ENCODE results near the gene PARP6. TPM values are rescaled to one million over a fixed set of nuclear protein-coding genes. Genes with fewer than 3 reads are reported as not detected.

Gene PARP6
- total RNA-seq, 1 experiment from 2014 or later = 65.9 TPM

DNA sequence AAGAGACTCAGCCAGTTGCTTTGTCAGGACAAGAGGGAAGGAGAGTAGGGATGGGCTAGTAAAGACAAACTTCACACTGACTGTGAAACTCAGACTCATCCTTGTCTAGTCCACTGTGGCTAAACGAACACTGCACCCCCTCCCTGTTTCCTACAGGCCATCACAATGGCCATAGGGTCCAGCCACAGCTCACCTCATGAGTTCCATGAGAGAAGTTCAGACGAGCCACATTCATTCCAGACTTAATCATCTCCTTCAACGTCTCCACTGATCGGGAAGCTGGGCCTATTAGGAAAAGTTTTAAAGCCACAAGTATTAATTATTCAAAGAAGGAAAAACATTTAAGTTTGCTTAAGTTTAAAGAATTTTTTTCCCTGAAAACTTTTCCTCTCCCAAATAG is 55.1 kb downstream of the PARP6 start:
- peak overlapping the region; percentile 36; the same call in 1 of the 2 replicates for H3K27ac ChIP-seq
- no peak overlapping the region for H3K4me3 ChIP-seq

DNA sequence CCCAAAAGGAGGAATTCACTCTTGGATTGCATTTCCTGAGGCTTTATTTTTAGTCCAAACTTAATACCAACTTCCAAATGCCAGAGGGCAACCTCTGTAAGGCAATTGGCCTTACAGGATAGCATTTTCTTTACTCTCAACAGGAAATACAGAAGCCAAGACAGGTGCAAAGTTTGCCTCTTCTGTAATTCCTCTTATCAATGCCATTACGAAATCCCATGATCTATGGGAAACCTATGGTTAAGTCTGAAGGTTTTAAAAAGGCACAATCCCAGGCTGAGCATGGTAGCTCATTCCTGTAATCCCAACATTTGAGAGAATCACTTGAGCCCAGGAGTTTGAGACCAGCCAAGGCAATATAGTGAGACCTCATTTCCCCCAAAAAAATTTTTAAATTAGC is 56.3 kb downstream of the PARP6 start:
- Histone ChIP-seq H3K9me2 (ENCODE audit: insufficient read depth) (no peaks in the 10 kb centered on the region), H3F3A (ENCODE audit: insufficient read depth, low read depth) (peaks cover 94% of the 10 kb centered on the region), H3K27ac (peak overlapping the region; percentile 36), H3K4me1 (replicated peaks; ENCODE audit: insufficient read depth) (no peaks in the 10 kb centered on the region), H4K20me1 (ENCODE audit: insufficient read depth) (peaks cover 98% of the 10 kb centered on the region), H3K36me3 (ENCODE audit: low read depth) (peaks cover 83% of the 10 kb centered on the region), H3K9me3 (ENCODE audit: insufficient read depth, low read depth) (no peaks in the 10 kb centered on the region), H3K4me2 (no peak overlapping the region), H3K27me3 (ENCODE audit: insufficient read depth, low read depth) (no peaks in the 10 kb centered on the region), H3K4me3 (no peak overlapping the region), H2AFZ (no peak overlapping the region), H3K79me2 (ENCODE audit: low read depth) (peaks cover 92% of the 10 kb centered on the region)
- CTCF ChIA-PET = interaction anchor here (0.8 to 1.2 kb wide), 2 partner anchors 11 to 16 kb away, joined by 3 to 5 read pairs; no protein-coding TSS in a partner anchor
- POLR2A ChIA-PET (ENCODE audit: unreplicated experiment) = no interaction called here
- intact Hi-C loops (cut with micrococcal nuclease; ENCODE audit: unreplicated experiment) = no loop called here
- TSS peak; percentile 1 for BruUV-seq (replicated peaks)
- TF ChIP-seq, protein P1, sequence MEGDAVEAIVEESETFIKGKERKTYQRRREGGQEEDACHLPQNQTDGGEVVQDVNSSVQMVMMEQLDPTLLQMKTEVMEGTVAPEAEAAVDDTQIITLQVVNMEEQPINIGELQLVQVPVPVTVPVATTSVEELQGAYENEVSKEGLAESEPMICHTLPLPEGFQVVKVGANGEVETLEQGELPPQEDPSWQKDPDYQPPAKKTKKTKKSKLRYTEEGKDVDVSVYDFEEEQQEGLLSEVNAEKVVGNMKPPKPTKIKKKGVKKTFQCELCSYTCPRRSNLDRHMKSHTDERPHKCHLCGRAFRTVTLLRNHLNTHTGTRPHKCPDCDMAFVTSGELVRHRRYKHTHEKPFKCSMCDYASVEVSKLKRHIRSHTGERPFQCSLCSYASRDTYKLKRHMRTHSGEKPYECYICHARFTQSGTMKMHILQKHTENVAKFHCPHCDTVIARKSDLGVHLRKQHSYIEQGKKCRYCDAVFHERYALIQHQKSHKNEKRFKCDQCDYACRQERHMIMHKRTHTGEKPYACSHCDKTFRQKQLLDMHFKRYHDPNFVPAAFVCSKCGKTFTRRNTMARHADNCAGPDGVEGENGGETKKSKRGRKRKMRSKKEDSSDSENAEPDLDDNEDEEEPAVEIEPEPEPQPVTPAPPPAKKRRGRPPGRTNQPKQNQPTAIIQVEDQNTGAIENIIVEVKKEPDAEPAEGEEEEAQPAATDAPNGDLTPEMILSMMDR (conservative IDR thresholded peaks at IDR 0.05) = no peak
- no peak for TF ChIP-seq EZH2 (IDR thresholded peaks at IDR 0.05; ENCODE audit: low read depth)
- no peak for DNase-seq

More for the DNA sequence above, 55.1 kb downstream of the PARP6 start:
- Histone ChIP-seq H3K4me1 (replicated peaks; ENCODE audit: insufficient read depth) (0 out of 2 replicates have a peak, but pooled peaks cover under 1% of the 10 kb centered on the region), H3F3A (ENCODE audit: insufficient read depth, low read depth) (peaks cover 92% of the 10 kb centered on the region), H3K36me3 (ENCODE audit: low read depth) (peaks cover 74% of the 10 kb centered on the region), H3K9me3 (ENCODE audit: insufficient read depth, low read depth) (no peaks in the 10 kb centered on the region), H4K20me1 (ENCODE audit: insufficient read depth) (peaks cover 97% of the 10 kb centered on the region), H2AFZ (no peak overlapping the region), H3K79me2 (ENCODE audit: low read depth) (peaks cover 93% of the 10 kb centered on the region), H3K4me2 (no peak overlapping the region), H3K27me3 (ENCODE audit: insufficient read depth, low read depth) (no peaks in the 10 kb centered on the region), H3K9me2 (ENCODE audit: insufficient read depth) (no peaks in the 10 kb centered on the region)
- POLR2A ChIA-PET (ENCODE audit: unreplicated experiment) = interaction anchor here (0.6 to 0.7 kb wide), 2 partner anchors 21 to 57 kb away, joined by 3 to 4 read pairs; no protein-coding TSS in a partner anchor
- CTCF ChIA-PET = no interaction called here
- no TSS peak for BruUV-seq (replicated peaks)
- DNase-seq = no peak
- TF ChIP-seq, protein P1 (conservative IDR thresholded peaks at IDR 0.05) = no peak
- TF ChIP-seq EZH2 (IDR thresholded peaks at IDR 0.05; ENCODE audit: low read depth) = no peak
- intact Hi-C loops (cut with micrococcal nuclease; ENCODE audit: unreplicated experiment) = no loop called here

DNA sequence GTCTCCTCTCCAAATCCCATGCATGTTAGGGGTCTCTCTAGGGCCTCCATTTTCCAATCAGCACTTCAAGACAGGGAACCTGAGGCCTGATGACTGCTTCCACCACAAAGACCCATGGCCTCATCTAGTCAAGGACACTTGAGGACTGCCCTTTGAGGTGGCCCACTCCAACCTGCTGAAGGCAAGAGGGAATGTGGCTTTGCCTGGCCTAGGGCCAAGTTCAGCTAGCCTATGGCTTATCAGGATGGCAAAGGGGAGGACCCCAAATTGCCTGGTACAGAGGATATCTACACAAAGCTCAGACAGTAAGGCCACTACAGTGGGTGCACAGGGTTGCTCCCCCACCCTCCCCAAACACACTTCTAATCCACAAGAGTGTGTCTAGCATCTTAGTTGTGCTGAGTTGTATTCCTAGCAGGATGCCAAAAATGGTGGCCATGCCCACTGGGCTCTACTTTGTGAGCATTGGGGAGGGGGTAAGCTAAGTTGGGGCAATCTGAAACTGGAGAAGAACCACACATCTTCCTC is 64.7 kb downstream of the PARP6 start:
- no peak overlapping the region for H3K4me2 ChIP-seq
- H3K4me1 ChIP-seq (replicated peaks; ENCODE audit: insufficient read depth) = no peaks in the 10 kb centered on the region
- no peaks in the 10 kb centered on the region for H3K9me3 ChIP-seq (ENCODE audit: insufficient read depth, low read depth)
- peaks cover 98% of the 10 kb centered on the region for H3F3A ChIP-seq (ENCODE audit: insufficient read depth, low read depth)
- intact Hi-C loops (cut with micrococcal nuclease; ENCODE audit: unreplicated experiment) = no loop called here
- no peak overlapping the region for H2AFZ ChIP-seq
- H3K79me2 ChIP-seq (ENCODE audit: low read depth) = peaks cover 57% of the 10 kb centered on the region
- 0 out of 2 replicates have a peak overlapping the region, but pooled peaks have one; percentile 9 for H3K27ac ChIP-seq
- no TSS peak for BruUV-seq (replicated peaks)
- no peak overlapping the region for H3K4me3 ChIP-seq
- CTCF ChIA-PET = interaction anchor here (0.5 kb wide), 1 partner anchor 249 kb away, joined by 3 read pairs; no protein-coding TSS in a partner anchor
- POLR2A ChIA-PET (ENCODE audit: unreplicated experiment) = interaction anchor here (0.5 kb wide), 1 partner anchor 46 kb away, joined by 6 read pairs; no protein-coding TSS in a partner anchor
- peaks cover 87% of the 10 kb centered on the region for H3K36me3 ChIP-seq (ENCODE audit: low read depth)
- no peak for TF ChIP-seq EZH2 (IDR thresholded peaks at IDR 0.05; ENCODE audit: low read depth)
- TF ChIP-seq, protein P1 (conservative IDR thresholded peaks at IDR 0.05) = no peak
- no peaks in the 10 kb centered on the region for H3K9me2 ChIP-seq (ENCODE audit: insufficient read depth)
- no peaks in the 10 kb centered on the region for H3K27me3 ChIP-seq (ENCODE audit: insufficient read depth, low read depth)
- peaks cover 67% of the 10 kb centered on the region for H4K20me1 ChIP-seq (ENCODE audit: insufficient read depth)
- DNase-seq = no peak
